NCI-H524 (cell line): Measurements from ENCODE around the gene SLC2A9.
A peak's percentile ranks its signal among the peaks of the same experiment; 100 is the strongest.

Experiments
- DNase-seq, 2 experiments: peaks; one replicate each; lab custom pipeline; 2025; lab: John Stamatoyannopoulos, UW

SLC2A9 gene

GRCh38 chr4:9962611-9963314, 58.5 kb downstream of the SLC2A9 start:
- DNase-seq = no peak

- no peak for DNase-seq
Measured at GRCh38 chr4:9954468-9954867, 66.8 kb downstream of the SLC2A9 start.

- no peak for DNase-seq
Measured at GRCh38 chr4:9953089-9953488, 68.2 kb downstream of the SLC2A9 start.

GRCh38 chr4:9952415-9952950, 68.8 kb downstream of the SLC2A9 start:
- DNase-seq = no peak

- DNase-seq = no peak
Measured at GRCh38 chr4:9949573-9949972, 71.7 kb downstream of the SLC2A9 start.

GRCh38 chr4:9947168-9948062, 73.9 kb downstream of the SLC2A9 start:
- DNase-seq = no peak

- no peak for DNase-seq
Measured at GRCh38 chr4:9946170-9946569, 75.1 kb downstream of the SLC2A9 start.

- DNase-seq = no peak
Measured at GRCh38 chr4:9944431-9945425, 76.6 kb downstream of the SLC2A9 start.

GRCh38 chr4:9943761-9944160, 77.5 kb downstream of the SLC2A9 start:
- DNase-seq = no peak

GRCh38 chr4:9942921-9943600, 78.2 kb downstream of the SLC2A9 start:
- DNase-seq = no peak

GRCh38 chr4:9942139-9942538, 79.2 kb downstream of the SLC2A9 start:
- DNase-seq = no peak

- no peak for DNase-seq
Measured at GRCh38 chr4:9940041-9940440, 81.3 kb downstream of the SLC2A9 start.

GRCh38 chr4:9938933-9939332, 82.4 kb downstream of the SLC2A9 start:
- DNase-seq = no peak

- no peak for DNase-seq
Measured at GRCh38 chr4:9937078-9937477, 84.2 kb downstream of the SLC2A9 start.

- no peak for DNase-seq
Measured at GRCh38 chr4:9936129-9936644, 85.1 kb downstream of the SLC2A9 start.

- peak in 1 of 2 experiments; percentile 16 for DNase-seq
Measured at GRCh38 chr4:9933956-9934355, 87.3 kb downstream of the SLC2A9 start.

GRCh38 chr4:9933184-9933583, 88.1 kb downstream of the SLC2A9 start:
- DNase-seq = no peak

GRCh38 chr4:9932771-9933170, 88.5 kb downstream of the SLC2A9 start:
- DNase-seq = no peak

GRCh38 chr4:9931146-9931545, 90.2 kb downstream of the SLC2A9 start:
- DNase-seq = no peak

GRCh38 chr4:9929111-9929510, 92.2 kb downstream of the SLC2A9 start:
- DNase-seq = no peak
